Rectal smooth muscle tissue (tissue), 1 donor: Measurements from ENCODE around the gene IKZF4.
A peak's percentile ranks its signal among the peaks of the same experiment; 100 is the strongest.
"Not testable (repeated sequence)": the region's sequence is repeated elsewhere in the genome, so short reads cannot be mapped to it uniquely, and the experiment has no call there.

ENCODE experiments used
- H3K27ac ChIP-seq: one replicate; pipeline ENCODE4 v1.7.0; 2013; ENCODE audit warnings: low read depth, low read length, inconsistent platforms
- H3K27me3 ChIP-seq: one replicate; pipeline ENCODE4 v1.7.0; 2013; ENCODE audit warnings: low read length; ENCODE audit not compliant: control insufficient read depth, insufficient read depth
- H3K36me3 ChIP-seq: one replicate; pipeline ENCODE4 v1.7.0; 2013; ENCODE audit warnings: low read length; ENCODE audit not compliant: control insufficient read depth, insufficient read depth
- H3K4me1 ChIP-seq: one replicate; pipeline ENCODE4 v1.7.0; 2013; ENCODE audit warnings: low read length; ENCODE audit not compliant: control insufficient read depth, insufficient read depth
- H3K4me3 ChIP-seq: one replicate; pipeline ENCODE4 v1.7.0; 2013; ENCODE audit warnings: low read length
- H3K9ac ChIP-seq: one replicate; pipeline ENCODE4 v1.7.0; 2013; ENCODE audit warnings: low read length

The IKZF4 gene

DNA sequence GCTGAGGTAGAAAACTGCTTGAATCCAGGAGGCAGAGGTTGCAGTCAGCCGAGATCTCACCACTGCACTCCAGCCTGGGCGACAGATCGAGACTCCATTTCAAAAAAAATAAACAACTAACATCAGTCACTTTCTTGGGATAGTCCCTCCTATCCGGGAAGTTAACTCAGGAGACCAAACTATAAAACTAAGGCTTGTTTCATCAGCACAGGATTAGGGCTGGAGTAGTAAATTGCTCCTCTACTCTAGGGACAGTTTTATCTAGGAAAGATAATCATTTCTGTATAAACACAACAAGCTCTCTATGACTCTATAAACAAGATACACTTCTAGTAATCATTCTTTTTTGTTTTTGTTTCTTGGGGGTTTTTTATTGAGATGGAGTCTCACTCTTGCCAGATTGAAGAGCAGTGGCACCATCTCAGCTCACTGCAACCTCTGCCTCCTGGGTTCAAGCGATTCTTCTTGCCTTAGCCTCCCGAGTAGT, 32.6 kb downstream of the IKZF4 start:
- Histone ChIP-seq H3K36me3 (no peaks in the 10 kb centered on the region), H3K27me3 (no peaks in the 10 kb centered on the region), H3K4me1 (no peaks in the 10 kb centered on the region), H3K4me3 (no peak overlapping the region), H3K9ac (no peak overlapping the region), H3K27ac (no peak overlapping the region)

DNA sequence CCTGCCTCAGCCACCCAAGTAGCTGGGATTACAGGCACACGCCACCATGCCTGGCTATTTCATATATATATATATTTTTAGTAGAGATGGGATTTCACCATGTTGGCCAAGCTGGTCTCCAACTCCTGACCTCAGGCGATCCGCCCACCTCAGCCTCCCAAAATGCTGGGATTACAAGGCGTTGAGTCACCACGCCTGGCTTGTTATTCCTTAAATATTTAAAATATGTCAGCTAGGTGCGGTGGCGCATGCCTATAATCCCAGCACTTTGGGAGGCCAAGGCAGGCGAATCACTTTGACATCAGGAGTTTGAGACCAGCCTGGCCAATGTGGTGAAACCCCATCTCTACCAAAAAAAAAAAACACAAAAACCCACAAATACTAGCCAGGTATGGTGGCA, 39.1 kb downstream of the IKZF4 start:
- not testable (repeated sequence) for H3K36me3 ChIP-seq, H3K27me3 ChIP-seq, H3K4me1 ChIP-seq, H3K9ac ChIP-seq, H3K4me3 ChIP-seq, H3K27ac ChIP-seq

DNA sequence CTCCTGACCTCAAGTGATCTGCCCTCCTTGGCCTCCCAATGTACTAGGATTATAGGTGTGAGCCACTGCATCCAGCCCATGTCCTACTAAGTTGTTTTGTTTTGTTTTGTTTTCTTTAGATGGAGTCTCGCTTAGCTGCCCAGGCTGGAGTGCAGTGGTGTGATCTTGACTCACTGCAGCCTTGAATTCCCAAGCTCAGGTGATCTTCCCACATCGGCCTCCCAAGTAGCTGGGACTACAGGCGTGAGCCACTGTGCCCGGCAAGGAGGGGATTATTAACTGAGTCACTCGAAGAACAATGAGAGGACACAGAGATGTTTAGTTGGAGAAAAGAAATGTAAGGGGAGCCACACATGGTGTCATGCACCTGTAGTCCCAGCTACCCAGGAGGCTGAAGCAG, 41.1 kb downstream of the IKZF4 start:
- H3K27ac ChIP-seq: no peak overlapping the region
- H3K4me3 ChIP-seq: no peak overlapping the region
- no peaks in the 10 kb centered on the region for H3K4me1 ChIP-seq
- no peaks in the 10 kb centered on the region for H3K27me3 ChIP-seq
- H3K36me3 ChIP-seq: no peaks in the 10 kb centered on the region
- H3K9ac ChIP-seq: no peak overlapping the region

DNA sequence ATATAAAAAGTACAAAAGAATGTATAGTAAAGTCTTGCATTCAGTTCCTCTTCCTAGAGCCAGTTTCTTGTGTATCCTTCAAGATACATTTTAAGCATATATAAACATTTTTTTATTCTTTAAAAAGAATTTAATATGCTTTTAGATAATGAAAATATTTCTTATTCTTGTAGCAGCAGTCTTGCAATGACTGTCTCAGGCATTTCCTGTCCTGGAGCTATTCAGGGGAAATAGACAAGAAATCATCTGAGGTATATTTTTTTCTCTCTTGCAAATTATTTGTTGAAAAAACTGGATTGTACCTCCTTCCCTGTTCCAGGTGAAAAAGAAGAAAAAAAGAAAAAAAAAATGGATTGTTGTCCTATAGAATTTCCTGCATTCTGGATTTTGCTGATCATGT, 42.2 kb downstream of the IKZF4 start:
- Histone ChIP-seq H3K4me1 (no peaks in the 10 kb centered on the region), H3K27ac (no peak overlapping the region), H3K4me3 (no peak overlapping the region), H3K36me3 (no peaks in the 10 kb centered on the region), H3K27me3 (no peaks in the 10 kb centered on the region), H3K9ac (no peak overlapping the region)

DNA sequence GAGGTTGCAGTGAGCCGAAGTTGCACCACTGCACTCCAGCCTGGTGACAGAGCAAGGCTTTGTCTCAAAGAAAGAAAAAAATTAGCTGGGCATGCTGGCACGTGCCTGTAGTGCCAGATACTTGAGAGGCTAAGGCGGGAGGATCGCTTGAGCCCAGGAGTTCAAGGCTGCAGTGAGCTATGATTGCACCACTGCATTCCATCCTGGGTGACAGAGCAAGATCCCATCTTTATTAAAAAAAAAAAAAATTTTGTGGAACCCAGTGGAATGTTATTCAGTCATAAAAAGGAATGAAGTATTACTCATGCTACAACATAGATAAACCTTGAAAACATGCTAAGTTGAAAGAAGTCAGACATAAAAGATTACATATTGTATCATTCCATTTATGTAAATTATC, 50.8 kb downstream of the IKZF4 start:
- Histone ChIP-seq H3K27ac (no peak overlapping the region), H3K9ac (no peak overlapping the region), H3K4me3 (no peak overlapping the region), H3K36me3 (no peaks in the 10 kb centered on the region), H3K27me3 (no peaks in the 10 kb centered on the region), H3K4me1 (no peaks in the 10 kb centered on the region)

DNA sequence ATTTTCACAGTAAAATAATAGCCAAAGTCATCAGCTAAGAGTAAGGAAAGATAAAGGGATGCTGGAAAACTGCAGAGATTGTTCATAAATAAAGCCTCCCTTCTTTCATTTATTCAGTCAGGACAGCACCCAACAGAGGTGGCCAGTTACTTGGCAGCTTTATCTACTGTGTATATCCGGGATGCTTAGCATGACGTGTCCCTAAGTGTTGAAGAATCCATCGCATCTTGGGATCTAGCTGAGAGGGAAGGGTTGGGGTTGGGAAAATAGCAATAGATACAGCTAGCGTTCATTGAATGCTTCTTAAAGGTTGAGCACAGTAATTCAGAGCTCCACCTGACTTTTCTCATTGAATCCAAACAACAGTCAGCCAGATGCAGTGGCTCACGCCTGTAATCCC, 53.6 kb downstream of the IKZF4 start:
- Histone ChIP-seq H3K27me3 (no peaks in the 10 kb centered on the region), H3K9ac (no peak overlapping the region), H3K4me3 (no peak overlapping the region), H3K36me3 (no peaks in the 10 kb centered on the region), H3K4me1 (no peaks in the 10 kb centered on the region), H3K27ac (no peak overlapping the region)

DNA sequence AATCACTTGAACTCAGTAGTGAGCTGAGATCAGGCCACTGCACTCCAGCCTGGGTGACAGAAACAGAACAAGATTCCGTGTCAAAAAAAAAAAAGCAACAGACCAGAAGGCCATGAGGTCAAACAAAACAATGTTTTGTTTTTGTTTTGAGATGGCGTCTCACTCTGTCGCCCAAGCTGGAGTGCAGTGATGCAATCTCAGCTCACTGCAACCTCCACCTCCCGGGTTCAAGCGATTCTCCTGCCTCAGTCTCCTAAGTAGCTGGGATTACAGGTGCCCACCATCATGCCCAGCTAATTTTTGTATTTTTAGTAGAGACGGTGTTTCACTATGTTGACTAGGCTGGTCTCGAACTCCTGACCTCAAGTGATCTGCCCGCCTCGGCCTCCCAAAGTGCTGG, 57.1 kb downstream of the IKZF4 start:
- H3K36me3 ChIP-seq: not testable (repeated sequence)

DNA sequence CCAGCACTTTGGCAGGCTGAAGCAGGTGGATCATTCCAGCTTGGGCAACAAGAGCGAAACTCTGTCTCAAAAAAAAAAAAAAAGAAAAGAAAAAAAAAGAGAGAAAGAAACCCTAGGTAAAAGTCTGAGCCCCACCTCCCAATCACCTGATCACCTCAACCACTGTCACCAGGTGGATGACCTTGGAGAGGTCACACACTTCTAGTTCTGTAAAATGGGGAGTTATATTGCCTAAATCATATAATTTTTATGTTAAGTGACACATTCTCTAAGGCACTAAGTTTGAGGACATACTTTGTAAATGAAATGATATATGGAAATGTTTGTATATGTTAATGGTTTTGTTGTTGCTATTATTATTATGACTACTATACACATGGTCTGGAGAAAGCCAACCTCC, 57.6 kb downstream of the IKZF4 start:
- no peak overlapping the region for H3K4me3 ChIP-seq
- no peaks in the 10 kb centered on the region for H3K36me3 ChIP-seq
- no peak overlapping the region for H3K9ac ChIP-seq
- H3K4me1 ChIP-seq: no peaks in the 10 kb centered on the region
- no peak overlapping the region for H3K27ac ChIP-seq
- no peaks in the 10 kb centered on the region for H3K27me3 ChIP-seq

More for the DNA sequence above, 57.1 kb downstream of the IKZF4 start:
- not testable (repeated sequence) for H3K27ac ChIP-seq, H3K9ac ChIP-seq, H3K4me3 ChIP-seq, H3K27me3 ChIP-seq, H3K4me1 ChIP-seq

DNA sequence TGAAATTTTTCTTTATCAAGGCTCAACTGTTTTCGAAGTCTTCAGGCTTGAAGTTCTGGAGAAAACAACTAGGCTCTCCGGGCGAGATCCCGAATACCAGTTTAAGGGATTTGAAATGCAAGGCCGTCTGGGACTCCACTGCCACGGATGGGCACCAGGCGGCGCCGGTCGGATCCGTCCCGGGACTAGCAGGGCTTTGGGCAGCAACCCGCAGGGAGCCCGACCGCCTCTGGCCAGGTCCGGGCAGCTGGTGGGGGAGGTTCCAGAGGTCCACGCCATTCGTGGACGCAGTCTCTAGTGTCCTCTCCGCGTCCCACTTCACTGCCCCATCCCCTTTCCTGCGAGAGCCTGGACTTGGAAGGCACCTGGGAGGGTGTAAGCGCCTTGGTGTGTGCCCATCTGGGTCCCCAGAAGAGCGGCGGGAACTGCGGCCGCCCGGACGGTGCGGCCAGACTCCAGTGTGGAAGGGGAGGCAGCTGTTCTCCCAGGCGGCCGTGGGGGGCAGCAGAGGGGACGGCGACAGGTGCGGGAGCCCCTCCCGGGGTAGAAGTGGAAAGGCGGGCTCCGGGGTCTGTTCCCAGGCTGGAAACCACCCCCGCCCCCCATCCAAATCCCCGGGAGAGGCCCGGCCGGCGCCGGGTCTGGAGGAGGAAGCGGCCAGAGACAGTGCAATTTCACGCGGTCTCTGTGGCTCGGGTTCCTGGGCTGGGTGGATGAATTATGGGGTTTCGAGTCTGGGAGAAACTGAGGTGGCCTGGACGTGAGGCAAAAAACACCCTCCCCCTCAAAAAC, 58.3 kb downstream of the IKZF4 start:
- Histone ChIP-seq H3K9ac (peak overlapping the region; percentile 35), H3K4me3 (peak overlapping the region; percentile 72), H3K27ac (no peak overlapping the region), H3K4me1 (no peaks in the 10 kb centered on the region), H3K27me3 (no peaks in the 10 kb centered on the region), H3K36me3 (peaks cover 2% of the 10 kb centered on the region)

DNA sequence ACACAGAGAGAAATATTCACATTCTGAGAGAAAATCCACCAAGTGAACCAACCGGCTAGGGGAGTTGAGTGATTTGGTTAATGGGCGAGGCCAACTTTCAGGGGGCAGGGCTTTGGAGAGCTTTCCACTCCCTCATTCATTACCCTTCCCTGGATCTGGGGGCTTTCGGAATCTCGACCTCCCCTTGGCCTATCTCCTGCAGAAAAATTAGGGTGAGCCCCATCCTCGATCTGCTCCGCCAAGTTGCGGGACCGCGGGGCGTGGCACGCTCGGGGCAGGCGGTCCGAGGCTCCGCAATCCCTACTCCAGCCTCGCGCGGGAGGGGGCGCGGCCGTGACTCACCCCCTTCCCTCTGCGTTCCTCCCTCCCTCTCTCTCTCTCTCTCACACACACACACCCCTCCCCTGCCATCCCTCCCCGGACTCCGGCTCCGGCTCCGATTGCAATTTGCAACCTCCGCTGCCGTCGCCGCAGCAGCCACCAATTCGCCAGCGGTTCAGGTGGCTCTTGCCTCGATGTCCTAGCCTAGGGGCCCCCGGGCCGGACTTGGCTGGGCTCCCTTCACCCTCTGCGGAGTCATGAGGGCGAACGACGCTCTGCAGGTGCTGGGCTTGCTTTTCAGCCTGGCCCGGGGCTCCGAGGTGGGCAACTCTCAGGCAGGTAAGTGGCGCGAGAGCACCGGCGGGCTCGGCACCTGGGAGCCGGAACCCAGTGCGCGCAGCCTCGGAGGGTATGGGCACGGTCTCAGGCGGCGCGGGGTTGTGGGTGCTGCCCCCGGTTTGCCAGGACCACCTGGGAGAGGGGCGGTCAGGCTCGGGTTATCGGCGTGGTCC, 59.1 kb downstream of the IKZF4 start, which contains the start of gene ERBB3:
Gene ERBB3, plus strand, starts transcription at position 443 of the 833 bp plus-strand sequence. Its CDS starts 136 bp downstream, at position 579.
- Histone ChIP-seq H3K27me3 (no peaks in the 10 kb centered on the region), H3K36me3 (peaks cover 2% of the 10 kb centered on the region), H3K9ac (peak within 1 kb of the TSS; percentile 75), H3K4me1 (no peaks in the 10 kb centered on the region), H3K27ac (peak within 1 kb of the TSS; percentile 61), H3K4me3 (peak within 1 kb of the TSS; percentile 72)

DNA sequence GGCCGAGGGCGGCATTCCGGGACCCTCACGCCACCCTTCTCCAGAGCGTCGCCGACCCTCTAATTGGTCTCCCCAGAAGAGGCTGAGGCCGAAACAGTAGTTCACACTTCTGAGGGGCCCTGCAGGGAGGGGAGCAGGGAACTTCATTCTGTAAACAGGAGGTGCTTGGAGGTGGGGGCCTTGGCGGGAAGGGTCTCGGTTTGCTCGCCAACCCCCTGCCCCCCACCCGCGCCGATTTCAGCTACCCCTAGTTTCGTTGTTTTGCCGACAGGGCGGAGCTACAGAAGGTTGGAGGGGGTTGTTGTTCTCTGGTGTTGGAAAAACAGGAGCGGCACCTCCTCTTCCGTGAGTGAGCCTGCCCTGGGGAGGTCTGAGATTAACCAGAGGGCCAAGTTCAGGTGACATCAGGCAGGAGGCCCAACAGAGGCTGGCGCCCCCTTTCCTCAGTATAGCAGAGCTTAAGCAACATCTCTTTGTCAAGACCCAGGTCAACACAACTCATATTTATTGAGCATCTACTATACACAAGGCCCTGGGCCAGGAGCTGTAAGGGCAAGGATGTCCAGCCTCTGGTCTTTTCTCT, 59.8 kb downstream of the IKZF4 start:
- Histone ChIP-seq H3K27me3 (no peaks in the 10 kb centered on the region), H3K27ac (peak overlapping the region; percentile 61), H3K4me3 (peak overlapping the region; percentile 72), H3K36me3 (peaks cover 2% of the 10 kb centered on the region), H3K9ac (peak overlapping the region; percentile 75), H3K4me1 (no peaks in the 10 kb centered on the region)
